SK-N-SH (cell line): ENCODE data around the gene PI4K2A. TPM values are rescaled to one million over a fixed set of nuclear protein-coding genes. Genes with fewer than 3 reads are reported as not detected.
A peak's percentile ranks its signal among the peaks of the same experiment; 100 is the strongest.

Experiments used
- CTCF ChIA-PET: fragments of 300-600, 350-600 bp; formaldehyde crosslinking; extraction: SDS; loops from one replicate; lab custom pipeline; 2021; lab: Yijun Ruan, JAX
- POLR2A ChIA-PET: fragments of 350-600 bp; sonication (Branson Sonifier 250); formaldehyde crosslinking; extraction: SDS; loops from one replicate; lab custom pipeline; 2020; ENCODE audit warnings: antibody characterized with exemption, inconsistent platforms; lab: Yijun Ruan, JAX
- DNase-seq: peaks from one replicate; pipeline ENCODE4 v3.0.0; 2012
- H2AFZ ChIP-seq: fragments of 200-600 bp; sonication (generic); 2 replicates; pipeline ENCODE4 v1.8.1; 2016; ENCODE audit warnings: antibody characterized with exemption, mild to moderate bottlenecking, low read depth
- H3F3A ChIP-seq: fragments of 200-600 bp; sonication (generic); replicated peaks from 2 replicates; pipeline ENCODE3; 2016; ENCODE audit warnings: antibody characterized with exemption, mild to moderate bottlenecking; ENCODE audit not compliant: insufficient read depth
- H3K27ac ChIP-seq, 2 experiments: fragments of 200-500 bp in 1 of 2; fragments of 200-600 bp in 1 of 2; sonication (Bioruptor generic) in 1 of 2; sonication (generic), shearing (Covaris generic) in 1 of 2; 2 replicates each; pipeline versions ENCODE4 v1.5.1 to v1.6.1; 2014 to 2016; ENCODE audit warnings: low read depth in 2 of 2, inconsistent platforms in 1 of 2, low read length in 1 of 2, mild to moderate bottlenecking in 1 of 2, mixed read lengths in 1 of 2
- H3K27me3 ChIP-seq: fragments of 200-600 bp; sonication (generic), shearing (Covaris generic); 2 replicates; pipeline ENCODE4 v1.6.1; 2016; ENCODE audit warnings: mixed run types; ENCODE audit not compliant: insufficient read depth
- H3K36me3 ChIP-seq, 2 experiments: fragments of 200-500 bp in 1 of 2; fragments of 200-600 bp in 1 of 2; sonication (Bioruptor generic) in 1 of 2; sonication (generic) in 1 of 2; replicated peaks in 1 of 2; 2 replicates each; pipeline versions ENCODE3 to v1.5.1; 2014 to 2016; ENCODE audit warnings: low read length in 1 of 2, mild to moderate bottlenecking in 1 of 2; ENCODE audit not compliant: insufficient read depth in 2 of 2, control insufficient read depth in 1 of 2
- H3K4me1 ChIP-seq, 2 experiments: fragments of 200-500 bp in 1 of 2; fragments of 200-600 bp in 1 of 2; sonication (Bioruptor generic) in 1 of 2; sonication (generic), shearing (Covaris generic) in 1 of 2; 2 replicates each; pipeline versions ENCODE4 v1.5.1 to v1.6.1; 2014 to 2016; ENCODE audit warnings: low read depth in 1 of 2, low read length in 1 of 2, mixed run types in 1 of 2; ENCODE audit not compliant: insufficient read depth in 2 of 2, control insufficient read depth in 1 of 2
- H3K4me2 ChIP-seq: fragments of 200-600 bp; sonication (generic), shearing (Covaris generic); 2 replicates; pipeline ENCODE4 v1.6.1; 2017; ENCODE audit warnings: mixed run types
- H3K4me3 ChIP-seq, 2 experiments: fragments of 200-500 bp in 1 of 2; fragments of 200-600 bp in 1 of 2; sonication (Bioruptor generic) in 1 of 2; sonication (generic), shearing (Covaris generic) in 1 of 2; 2 replicates each; pipeline versions ENCODE4 v1.5.1 to v1.8.1; 2014 to 2016; ENCODE audit warnings: low read depth in 2 of 2, inconsistent platforms in 1 of 2, low read length in 1 of 2, mild to moderate bottlenecking in 1 of 2, mixed read lengths in 1 of 2, moderate library complexity in 1 of 2
- H3K79me2 ChIP-seq: fragments of 200-600 bp; sonication (generic); 2 replicates; pipeline ENCODE4 v1.8.1; 2017; ENCODE audit warnings: mild to moderate bottlenecking; ENCODE audit not compliant: insufficient read depth
- H3K9ac ChIP-seq: fragments of 200-600 bp; sonication (generic); 2 replicates; pipeline ENCODE4 v1.6.1; 2017; ENCODE audit warnings: mixed run types
- H3K9me2 ChIP-seq: fragments of 200-600 bp; sonication (generic); 2 replicates; pipeline ENCODE4 v1.6.1; 2017; ENCODE audit warnings: mixed run types
- H3K9me3 ChIP-seq: fragments of 200-600 bp; sonication (generic); 2 replicates; pipeline ENCODE4 v1.6.1; 2017; ENCODE audit warnings: mixed run types, mild to moderate bottlenecking, moderate library complexity
- H4K20me1 ChIP-seq: fragments of 200-600 bp; sonication (generic); 2 replicates; pipeline ENCODE4 v1.6.1; 2017; ENCODE audit warnings: mild to moderate bottlenecking, mixed run types; ENCODE audit not compliant: insufficient read depth
- CHD2 ChIP-seq: fragments of 150-350 bp; IDR thresholded peaks from 2 replicates; pipeline ENCODE4 v1.6.1; 2018; ENCODE audit warnings: low read length; ENCODE audit not compliant: partially characterized antibody
- ELF1 ChIP-seq: IDR thresholded peaks from 2 replicates; pipeline ENCODE4 v1.4.0; 2012
- FOSL2 ChIP-seq: IDR thresholded peaks from 2 replicates; pipeline ENCODE4 v1.4.0; 2012; ENCODE audit warnings: low read depth, mild to moderate bottlenecking, moderate library complexity, borderline replicate concordance
- GABPA ChIP-seq: IDR thresholded peaks from 2 replicates; pipeline ENCODE4 v1.4.0; 2012; ENCODE audit warnings: low read depth, mild to moderate bottlenecking
- MAX ChIP-seq: IDR thresholded peaks from 2 replicates; pipeline ENCODE4 v1.4.0; 2012; ENCODE audit warnings: low read depth
- MXI1 ChIP-seq: IDR thresholded peaks from 2 replicates; pipeline ENCODE4 v1.6.1; 2012; ENCODE audit warnings: mild to moderate bottlenecking, low read depth, low read length, improper control_type of control experiment
- NFIC ChIP-seq: IDR thresholded peaks from 2 replicates; pipeline ENCODE4 v1.4.0; 2012; ENCODE audit warnings: borderline replicate concordance
- NRF1 ChIP-seq: IDR thresholded peaks from 2 replicates; pipeline ENCODE4 v1.6.1; 2012; ENCODE audit warnings: low read depth, mild to moderate bottlenecking, low read length
- POLR2AphosphoS5 ChIP-seq: IDR thresholded peaks from 2 replicates; pipeline ENCODE4 v1.6.1; 2012; ENCODE audit warnings: low read depth, low read length
- RCOR1 ChIP-seq: fragments of 150-350 bp; IDR thresholded peaks from 2 replicates; pipeline ENCODE4 v1.6.1; 2017; ENCODE audit warnings: antibody characterized with exemption, low read length
- SIN3A ChIP-seq: IDR thresholded peaks from 2 replicates; pipeline ENCODE4 v1.6.1; 2012; ENCODE audit warnings: low read depth, mild to moderate bottlenecking, low read length, moderate library complexity, borderline replicate concordance
- SMC3 ChIP-seq: IDR thresholded peaks from 2 replicates; pipeline ENCODE4 v1.6.1; 2012; ENCODE audit warnings: low read depth, low read length, improper control_type of control experiment
- TAF1 ChIP-seq: IDR thresholded peaks from 2 replicates; pipeline ENCODE4 v1.6.1; 2012; ENCODE audit warnings: low read depth, mild to moderate bottlenecking, low read length, moderate library complexity, borderline replicate concordance
- TCF12 ChIP-seq: IDR thresholded peaks from 2 replicates; pipeline ENCODE4 v1.4.0; 2012
- TEAD4 ChIP-seq: IDR thresholded peaks from 2 replicates; pipeline ENCODE4 v1.4.0; 2012; ENCODE audit warnings: mild to moderate bottlenecking, borderline replicate concordance; ENCODE audit not compliant: insufficient read depth
- WGBS: methylation state at CpG from one replicate; pipeline ENCODE4 v1.1.6; 2017; ENCODE audit warnings: low lambda C conversion rate; 5-methylcytosine and 5-hydroxymethylcytosine counted together
- polyA plus RNA-seq, 3 experiments: library from polyadenylated mRNA; depleted of rRNA; stranded (reverse); fragments of >200 nt; gene quantifications; 2 replicates each; pipeline ENCODE4 v1.2.3, GENCODE V29; 2012
- TF ChIP-seq, protein P1 (sequence below): IDR thresholded peaks from 2 replicates; pipeline ENCODE4 v1.4.0; 2012; ENCODE audit warnings: low read depth, borderline replicate concordance
- TF ChIP-seq, protein P2 (sequence below): IDR thresholded peaks from 2 replicates; pipeline ENCODE4 v1.6.1; 2012; ENCODE audit warnings: mild to moderate bottlenecking, low read depth, low read length, moderate library complexity
- TF ChIP-seq, protein P3 (sequence below): fragments of 200-600 bp; sonication (generic); IDR thresholded peaks from 2 replicates; pipeline ENCODE4 v1.6.1; 2017; ENCODE audit warnings: antibody characterized with exemption, mild to moderate bottlenecking, moderate library complexity

PI4K2A gene
- polyA plus RNA-seq, 1 of the 3 experiments (the other 2 are of a cell fraction) = 23.8 TPM

- Histone ChIP-seq H3K27me3 (no peaks in the 10 kb centered on the region), H3K79me2 (0 out of 2 replicates have a peak, but pooled peaks cover 3% of the 10 kb centered on the region), H3K4me2 (no peak overlapping the region), H3K4me1 (peaks cover 0 to 6% of the 10 kb centered on the region in 2 experiments; a peak in 1 of 4 replicates), H3F3A (peaks cover 8% of the 10 kb centered on the region), H3K9ac (no peak overlapping the region), H3K36me3 (peaks cover 32 to 47% of the 10 kb centered on the region in 2 experiments), H2AFZ (no peak overlapping the region), H3K9me3 (no peaks in the 10 kb centered on the region), H3K27ac (no peak overlapping the region; a peak in 1 of 4 replicates), H3K9me2 (no peaks in the 10 kb centered on the region), H3K4me3 (no peak overlapping the region), H4K20me1 (no peaks in the 10 kb centered on the region)
- TF ChIP-seq RCOR1 (no peak), SMC3 (no peak), SIN3A (no peak)
- TF ChIP-seq, protein P1, sequence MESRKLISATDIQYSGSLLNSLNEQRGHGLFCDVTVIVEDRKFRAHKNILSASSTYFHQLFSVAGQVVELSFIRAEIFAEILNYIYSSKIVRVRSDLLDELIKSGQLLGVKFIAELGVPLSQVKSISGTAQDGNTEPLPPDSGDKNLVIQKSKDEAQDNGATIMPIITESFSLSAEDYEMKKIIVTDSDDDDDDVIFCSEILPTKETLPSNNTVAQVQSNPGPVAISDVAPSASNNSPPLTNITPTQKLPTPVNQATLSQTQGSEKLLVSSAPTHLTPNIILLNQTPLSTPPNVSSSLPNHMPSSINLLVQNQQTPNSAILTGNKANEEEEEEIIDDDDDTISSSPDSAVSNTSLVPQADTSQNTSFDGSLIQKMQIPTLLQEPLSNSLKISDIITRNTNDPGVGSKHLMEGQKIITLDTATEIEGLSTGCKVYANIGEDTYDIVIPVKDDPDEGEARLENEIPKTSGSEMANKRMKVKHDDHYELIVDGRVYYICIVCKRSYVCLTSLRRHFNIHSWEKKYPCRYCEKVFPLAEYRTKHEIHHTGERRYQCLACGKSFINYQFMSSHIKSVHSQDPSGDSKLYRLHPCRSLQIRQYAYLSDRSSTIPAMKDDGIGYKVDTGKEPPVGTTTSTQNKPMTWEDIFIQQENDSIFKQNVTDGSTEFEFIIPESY = no peak
- TF ChIP-seq, protein P2, sequence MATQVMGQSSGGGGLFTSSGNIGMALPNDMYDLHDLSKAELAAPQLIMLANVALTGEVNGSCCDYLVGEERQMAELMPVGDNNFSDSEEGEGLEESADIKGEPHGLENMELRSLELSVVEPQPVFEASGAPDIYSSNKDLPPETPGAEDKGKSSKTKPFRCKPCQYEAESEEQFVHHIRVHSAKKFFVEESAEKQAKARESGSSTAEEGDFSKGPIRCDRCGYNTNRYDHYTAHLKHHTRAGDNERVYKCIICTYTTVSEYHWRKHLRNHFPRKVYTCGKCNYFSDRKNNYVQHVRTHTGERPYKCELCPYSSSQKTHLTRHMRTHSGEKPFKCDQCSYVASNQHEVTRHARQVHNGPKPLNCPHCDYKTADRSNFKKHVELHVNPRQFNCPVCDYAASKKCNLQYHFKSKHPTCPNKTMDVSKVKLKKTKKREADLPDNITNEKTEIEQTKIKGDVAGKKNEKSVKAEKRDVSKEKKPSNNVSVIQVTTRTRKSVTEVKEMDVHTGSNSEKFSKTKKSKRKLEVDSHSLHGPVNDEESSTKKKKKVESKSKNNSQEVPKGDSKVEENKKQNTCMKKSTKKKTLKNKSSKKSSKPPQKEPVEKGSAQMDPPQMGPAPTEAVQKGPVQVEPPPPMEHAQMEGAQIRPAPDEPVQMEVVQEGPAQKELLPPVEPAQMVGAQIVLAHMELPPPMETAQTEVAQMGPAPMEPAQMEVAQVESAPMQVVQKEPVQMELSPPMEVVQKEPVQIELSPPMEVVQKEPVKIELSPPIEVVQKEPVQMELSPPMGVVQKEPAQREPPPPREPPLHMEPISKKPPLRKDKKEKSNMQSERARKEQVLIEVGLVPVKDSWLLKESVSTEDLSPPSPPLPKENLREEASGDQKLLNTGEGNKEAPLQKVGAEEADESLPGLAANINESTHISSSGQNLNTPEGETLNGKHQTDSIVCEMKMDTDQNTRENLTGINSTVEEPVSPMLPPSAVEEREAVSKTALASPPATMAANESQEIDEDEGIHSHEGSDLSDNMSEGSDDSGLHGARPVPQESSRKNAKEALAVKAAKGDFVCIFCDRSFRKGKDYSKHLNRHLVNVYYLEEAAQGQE = no peak
- ChIA-PET POLR2A (interaction anchor here (1.4 kb wide), 1 partner anchor 12 kb away, joined by 4 read pairs; the partner anchor contains the start of gene AVPI1), CTCF (interaction anchor here (0.9 to 6.8 kb wide), 7 partner anchors 9 to 60 kb away, joined by 3 to 71 read pairs (median 4); partner anchors contain the start of genes AVPI1, PI4K2A and ZFYVE27)
- no peak for DNase-seq
- 91% methylated on average over 8 of the region's 9 CpGs for WGBS
These were observed 34.8 kb downstream of the PI4K2A start for GRCh38 chr10:97675222-97675621.

DNA sequence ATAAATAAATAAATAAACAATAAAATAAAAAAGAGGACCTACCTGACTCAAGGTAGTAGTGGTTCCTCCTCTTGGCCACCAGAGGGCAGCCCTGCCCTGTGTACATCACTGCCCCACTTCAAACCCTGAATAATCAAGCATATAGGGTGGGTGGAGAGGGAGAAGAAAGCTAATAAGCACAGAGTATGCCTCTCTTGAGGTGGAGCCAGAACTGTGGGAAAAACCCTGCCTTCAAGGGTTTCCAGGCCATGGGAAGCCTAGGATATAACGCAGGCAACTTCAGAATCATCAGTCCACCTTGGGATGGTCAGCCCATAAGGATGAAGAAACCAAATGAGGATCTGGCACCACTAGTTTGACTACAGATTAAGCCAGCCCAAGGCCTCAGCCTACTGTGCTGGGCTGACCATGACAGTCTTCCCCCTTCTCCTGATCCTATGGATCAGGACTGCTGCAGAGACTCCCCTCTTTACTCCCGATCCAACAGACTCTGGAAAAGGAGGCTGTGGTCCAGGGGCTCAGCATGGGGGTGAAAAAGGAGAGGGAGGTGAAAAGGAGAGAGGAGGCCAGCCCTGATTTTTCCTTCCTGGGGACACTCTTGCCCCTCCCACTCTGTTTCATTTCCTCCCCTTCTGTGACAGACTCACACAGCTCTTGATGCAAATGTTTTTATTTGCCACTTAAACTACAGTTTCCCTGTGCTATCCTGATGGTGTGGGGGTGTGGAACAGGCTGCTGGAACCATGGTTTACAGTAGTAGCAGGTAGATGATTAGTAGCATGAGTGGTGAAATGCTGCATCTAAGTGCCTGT lies 36.5 kb downstream of the PI4K2A start:
- Histone ChIP-seq H3K9me3 (no peaks in the 10 kb centered on the region), H3K27me3 (no peaks in the 10 kb centered on the region), H4K20me1 (no peaks in the 10 kb centered on the region), H3K79me2 (0 out of 2 replicates have a peak, but pooled peaks cover 3% of the 10 kb centered on the region), H3K36me3 (peaks cover 23 to 44% of the 10 kb centered on the region in 2 experiments), H3F3A (peaks cover 5% of the 10 kb centered on the region), H3K9me2 (no peaks in the 10 kb centered on the region), H3K4me3 (no peak overlapping the region; a peak in 1 of 4 replicates), H3K4me2 (no peak overlapping the region), H3K27ac (no peak overlapping the region; a peak in 1 of 4 replicates), H3K9ac (no peak overlapping the region), H2AFZ (no peak overlapping the region), H3K4me1 (peaks cover 1 to 6% of the 10 kb centered on the region in 2 experiments; a peak in 1 of 4 replicates)
- ChIA-PET CTCF (interaction anchor here (0.5 to 6.8 kb wide), 41 partner anchors 7 to 357 kb away, joined by 3 to 71 read pairs (median 3); partner anchors contain the start of genes ANKRD2, AVPI1, GOLGA7B and ZFYVE27), POLR2A (interaction anchor here (0.6 to 1.1 kb wide), 2 partner anchors 17 to 48 kb away, joined by 3 read pairs; no protein-coding TSS in a partner anchor)
- DNase-seq = peak; percentile 82
- 95% methylated on average over 2 of the region's 2 CpGs for WGBS
- no peak for TF ChIP-seq NFIC
- no peak for TF ChIP-seq CHD2
- no peak for TF ChIP-seq MAX
- TF ChIP-seq, protein P3, sequence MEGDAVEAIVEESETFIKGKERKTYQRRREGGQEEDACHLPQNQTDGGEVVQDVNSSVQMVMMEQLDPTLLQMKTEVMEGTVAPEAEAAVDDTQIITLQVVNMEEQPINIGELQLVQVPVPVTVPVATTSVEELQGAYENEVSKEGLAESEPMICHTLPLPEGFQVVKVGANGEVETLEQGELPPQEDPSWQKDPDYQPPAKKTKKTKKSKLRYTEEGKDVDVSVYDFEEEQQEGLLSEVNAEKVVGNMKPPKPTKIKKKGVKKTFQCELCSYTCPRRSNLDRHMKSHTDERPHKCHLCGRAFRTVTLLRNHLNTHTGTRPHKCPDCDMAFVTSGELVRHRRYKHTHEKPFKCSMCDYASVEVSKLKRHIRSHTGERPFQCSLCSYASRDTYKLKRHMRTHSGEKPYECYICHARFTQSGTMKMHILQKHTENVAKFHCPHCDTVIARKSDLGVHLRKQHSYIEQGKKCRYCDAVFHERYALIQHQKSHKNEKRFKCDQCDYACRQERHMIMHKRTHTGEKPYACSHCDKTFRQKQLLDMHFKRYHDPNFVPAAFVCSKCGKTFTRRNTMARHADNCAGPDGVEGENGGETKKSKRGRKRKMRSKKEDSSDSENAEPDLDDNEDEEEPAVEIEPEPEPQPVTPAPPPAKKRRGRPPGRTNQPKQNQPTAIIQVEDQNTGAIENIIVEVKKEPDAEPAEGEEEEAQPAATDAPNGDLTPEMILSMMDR = peak; percentile 82
- no peak for TF ChIP-seq ELF1
- TF ChIP-seq GABPA = no peak
- no peak for TF ChIP-seq TEAD4
- peak; percentile 72 for TF ChIP-seq SMC3
- TF ChIP-seq TAF1 = no peak
- TF ChIP-seq TCF12 = no peak
- TF ChIP-seq POLR2AphosphoS5 = 0 out of 2 replicates have a peak, but pooled peaks have one; percentile 4
- no peak for TF ChIP-seq FOSL2
- no peak for TF ChIP-seq MXI1
- no peak for TF ChIP-seq NRF1
